GM12874 (cell line): ENCODE data around the gene MRPS27.

Source experiments
- CTCF ChIP-seq: IDR thresholded peaks from 2 replicates; pipeline ENCODE4 v1.5.1; 2011; ENCODE audit warnings: low read depth, mild to moderate bottlenecking, control low read depth, low read length, moderate library complexity; ENCODE audit not compliant: insufficient read depth

Gene MRPS27

GRCh38 chr5:72206994-72207393 is 113.0 kb downstream of the MRPS27 start:
- TF ChIP-seq CTCF = no peak

- no peak for TF ChIP-seq CTCF
These were observed 113.9 kb downstream of the MRPS27 start for GRCh38 chr5:72206160-72206559.

- no peak for TF ChIP-seq CTCF
These were observed 114.5 kb downstream of the MRPS27 start for GRCh38 chr5:72205431-72206009.

GRCh38 chr5:72204946-72205345 is 115.1 kb downstream of the MRPS27 start:
- no peak for TF ChIP-seq CTCF

- no peak for TF ChIP-seq CTCF
These were observed 116.7 kb downstream of the MRPS27 start for GRCh38 chr5:72203251-72203845.

GRCh38 chr5:72202331-72202825 is 117.7 kb downstream of the MRPS27 start:
- TF ChIP-seq CTCF = no peak

GRCh38 chr5:72199681-72200080 is 120.4 kb downstream of the MRPS27 start:
- no peak for TF ChIP-seq CTCF
